OCI-LY1 (cell line): ENCODE measurements around the gene TMEM158.

Experiments used
- EZH2 ChIP-seq: fragments of 200-600 bp; sonication (generic), shearing (Covaris generic); IDR thresholded peaks from 2 replicates; pipeline ENCODE4 v1.8.0; 2017; ENCODE audit warnings: borderline replicate concordance, mixed run types, mild to moderate bottlenecking, antibody characterized with exemption, low read length, moderate library complexity, mixed read lengths
- TF ChIP-seq, protein P1 (sequence below): fragments of 200-600 bp; sonication (generic), shearing (Covaris generic); IDR thresholded peaks from 2 replicates; pipeline ENCODE4 v1.5.1; 2017; ENCODE audit warnings: mild to moderate bottlenecking, antibody characterized with exemption, low read length, moderate library complexity, mixed read lengths

DNA sequence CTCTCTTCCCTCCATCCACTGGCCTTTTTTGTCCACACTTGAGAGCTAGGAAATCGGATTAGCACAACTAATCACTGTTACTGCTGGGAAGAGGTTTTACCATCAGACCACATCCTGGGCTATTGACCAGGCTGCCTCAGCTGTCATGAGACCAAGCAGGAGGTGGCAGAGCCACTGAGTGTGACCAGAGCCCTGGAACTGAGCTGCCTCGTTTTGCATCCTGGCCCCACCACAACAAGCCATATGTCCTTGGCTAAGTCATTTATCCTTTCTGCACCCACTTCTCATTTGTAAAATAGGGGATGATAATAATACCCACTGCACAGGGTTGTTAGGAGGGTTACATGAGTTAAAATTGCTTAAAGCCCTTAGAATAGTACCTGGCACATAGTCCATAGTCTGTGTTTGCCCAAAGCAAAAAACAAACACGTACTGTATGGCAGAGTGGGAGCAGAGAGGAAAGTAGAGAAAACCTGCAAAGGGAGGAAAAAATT is 34.1 kb downstream of the TMEM158 start:
- TF ChIP-seq EZH2 = no peak
- TF ChIP-seq, protein P1, sequence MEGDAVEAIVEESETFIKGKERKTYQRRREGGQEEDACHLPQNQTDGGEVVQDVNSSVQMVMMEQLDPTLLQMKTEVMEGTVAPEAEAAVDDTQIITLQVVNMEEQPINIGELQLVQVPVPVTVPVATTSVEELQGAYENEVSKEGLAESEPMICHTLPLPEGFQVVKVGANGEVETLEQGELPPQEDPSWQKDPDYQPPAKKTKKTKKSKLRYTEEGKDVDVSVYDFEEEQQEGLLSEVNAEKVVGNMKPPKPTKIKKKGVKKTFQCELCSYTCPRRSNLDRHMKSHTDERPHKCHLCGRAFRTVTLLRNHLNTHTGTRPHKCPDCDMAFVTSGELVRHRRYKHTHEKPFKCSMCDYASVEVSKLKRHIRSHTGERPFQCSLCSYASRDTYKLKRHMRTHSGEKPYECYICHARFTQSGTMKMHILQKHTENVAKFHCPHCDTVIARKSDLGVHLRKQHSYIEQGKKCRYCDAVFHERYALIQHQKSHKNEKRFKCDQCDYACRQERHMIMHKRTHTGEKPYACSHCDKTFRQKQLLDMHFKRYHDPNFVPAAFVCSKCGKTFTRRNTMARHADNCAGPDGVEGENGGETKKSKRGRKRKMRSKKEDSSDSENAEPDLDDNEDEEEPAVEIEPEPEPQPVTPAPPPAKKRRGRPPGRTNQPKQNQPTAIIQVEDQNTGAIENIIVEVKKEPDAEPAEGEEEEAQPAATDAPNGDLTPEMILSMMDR = no peak
